NT2/D1 (cell line): ENCODE data around the gene CPM.

ENCODE experiments used
- DNase-seq: peaks from one replicate; pipeline ENCODE4 v3.0.0-alpha.2; 2011; ENCODE audit warnings: low read depth, low spot score
- H3K27me3 ChIP-seq: 2 replicates; pipeline ENCODE4 v1.6.0; 2011; ENCODE audit warnings: mild to moderate bottlenecking; ENCODE audit not compliant: insufficient read length, insufficient read depth
- H3K36me3 ChIP-seq: 2 replicates; pipeline ENCODE4 v1.6.1; 2011; ENCODE audit warnings: mild to moderate bottlenecking, low read length, mixed read lengths; ENCODE audit not compliant: insufficient read depth, insufficient read length
- H3K4me1 ChIP-seq: 2 replicates; pipeline ENCODE4 v1.5.1; 2011; ENCODE audit not compliant: insufficient read depth, insufficient read length
- H3K4me3 ChIP-seq: 2 replicates; pipeline ENCODE4 v1.5.1; 2011; ENCODE audit warnings: low read depth; ENCODE audit not compliant: insufficient read length
- H3K9ac ChIP-seq: 2 replicates; pipeline ENCODE4 v1.6.0; 2011; ENCODE audit warnings: low read depth; ENCODE audit not compliant: insufficient read length
- H3K9me3 ChIP-seq: 2 replicates; pipeline ENCODE4 v1.5.1; 2011; ENCODE audit warnings: mild to moderate bottlenecking, low read length; ENCODE audit not compliant: insufficient read depth
- SUZ12 ChIP-seq: IDR thresholded peaks from 2 replicates; pipeline ENCODE4 v1.6.1; 2011; ENCODE audit not compliant: insufficient read length, insufficient read depth; ENCODE audit errors: extremely low read depth
- YY1 ChIP-seq: IDR thresholded peaks from 2 replicates; pipeline ENCODE4 v1.6.1; 2011; ENCODE audit not compliant: insufficient read length, insufficient read depth
- ZNF274 ChIP-seq: IDR thresholded peaks from 2 replicates; pipeline ENCODE4 v1.6.1; 2011; ENCODE audit warnings: mild to moderate bottlenecking, low read depth, low read length

CPM gene

GRCh38 chr12:68915055-68915454 lies 17.9 kb downstream of the CPM start:
- TF ChIP-seq ZNF274 (no peak), YY1 (no peak), SUZ12 (no peak)
- Histone ChIP-seq H3K9me3 (peaks cover 7% of the 10 kb centered on the region), H3K4me3 (no peak overlapping the region), H3K9ac (no peak overlapping the region), H3K4me1 (no peaks in the 10 kb centered on the region), H3K36me3 (no peaks in the 10 kb centered on the region), H3K27me3 (no peaks in the 10 kb centered on the region)
- no peak for DNase-seq

- Histone ChIP-seq H3K4me1 (no peaks in the 10 kb centered on the region), H3K9ac (no peak overlapping the region), H3K36me3 (no peaks in the 10 kb centered on the region), H3K27me3 (no peaks in the 10 kb centered on the region), H3K4me3 (no peak overlapping the region), H3K9me3 (peaks cover 1% of the 10 kb centered on the region)
- TF ChIP-seq SUZ12: no peak
- TF ChIP-seq YY1: no peak
- TF ChIP-seq ZNF274: no peak
- DNase-seq: no peak
These were observed 19.3 kb downstream of the CPM start for GRCh38 chr12:68913682-68914081.

GRCh38 chr12:68912916-68913315 lies 20.1 kb downstream of the CPM start:
- Histone ChIP-seq H3K27me3 (no peaks in the 10 kb centered on the region), H3K9ac (no peak overlapping the region), H3K4me3 (no peak overlapping the region), H3K4me1 (no peaks in the 10 kb centered on the region), H3K9me3 (no peaks in the 10 kb centered on the region), H3K36me3 (no peaks in the 10 kb centered on the region)
- TF ChIP-seq SUZ12 (no peak), ZNF274 (no peak), YY1 (no peak)
- DNase-seq: no peak

GRCh38 chr12:68911197-68911718 lies 21.7 kb downstream of the CPM start:
- no peaks in the 10 kb centered on the region for H3K27me3 ChIP-seq
- no peak overlapping the region for H3K9ac ChIP-seq
- no peaks in the 10 kb centered on the region for H3K4me1 ChIP-seq
- H3K9me3 ChIP-seq: no peaks in the 10 kb centered on the region
- TF ChIP-seq SUZ12: no peak
- TF ChIP-seq YY1: no peak
- no peak for DNase-seq
- no peak overlapping the region for H3K4me3 ChIP-seq
- no peaks in the 10 kb centered on the region for H3K36me3 ChIP-seq

GRCh38 chr12:68910128-68910527 lies 22.8 kb downstream of the CPM start:
- Histone ChIP-seq H3K27me3 (no peaks in the 10 kb centered on the region), H3K4me1 (no peaks in the 10 kb centered on the region)

GRCh38 chr12:68908076-68908475 lies 24.9 kb downstream of the CPM start:
- Histone ChIP-seq H3K9ac (no peak overlapping the region), H3K4me3 (no peak overlapping the region), H3K4me1 (no peaks in the 10 kb centered on the region), H3K36me3 (no peaks in the 10 kb centered on the region), H3K27me3 (no peaks in the 10 kb centered on the region), H3K9me3 (no peaks in the 10 kb centered on the region)
- no peak for DNase-seq
- TF ChIP-seq YY1: no peak
- no peak for TF ChIP-seq ZNF274
- no peak for TF ChIP-seq SUZ12

More at GRCh38 chr12:68910128-68910527, 22.8 kb downstream of the CPM start:
- no peak overlapping the region for H3K9ac ChIP-seq
- TF ChIP-seq YY1 (no peak), SUZ12 (no peak), ZNF274 (no peak)
- DNase-seq: no peak
- no peak overlapping the region for H3K4me3 ChIP-seq
- H3K36me3 ChIP-seq: no peaks in the 10 kb centered on the region
- H3K9me3 ChIP-seq: no peaks in the 10 kb centered on the region

GRCh38 chr12:68905733-68906132 lies 27.2 kb downstream of the CPM start:
- no peaks in the 10 kb centered on the region for H3K36me3 ChIP-seq
- no peaks in the 10 kb centered on the region for H3K4me1 ChIP-seq
- H3K4me3 ChIP-seq: no peak overlapping the region
- no peak for DNase-seq
- H3K9ac ChIP-seq: no peak overlapping the region
- TF ChIP-seq YY1: no peak
- no peaks in the 10 kb centered on the region for H3K27me3 ChIP-seq
- no peaks in the 10 kb centered on the region for H3K9me3 ChIP-seq

GRCh38 chr12:68904351-68904962 lies 28.5 kb downstream of the CPM start:
- no peak for DNase-seq
- H3K4me1 ChIP-seq: no peaks in the 10 kb centered on the region
- no peak overlapping the region for H3K9ac ChIP-seq
- TF ChIP-seq SUZ12 (no peak), YY1 (no peak), ZNF274 (no peak)
- H3K36me3 ChIP-seq: no peaks in the 10 kb centered on the region
- no peaks in the 10 kb centered on the region for H3K9me3 ChIP-seq
- H3K27me3 ChIP-seq: no peaks in the 10 kb centered on the region
- no peak overlapping the region for H3K4me3 ChIP-seq
